GM12878 (cell line): ENCODE results near the gene MBD3L5. TPM values are rescaled to one million over a fixed set of nuclear protein-coding genes. Genes with fewer than 3 reads are reported as not detected.

Source experiments
- ATAC-seq: fragments of 200-7000 bp; cut with Tn5 transposase; 3 replicates; pipeline ENCODE4 v1.9.1; 2020; ENCODE audit warnings: mild to moderate bottlenecking, moderate library complexity
- BruUV-seq: library from RNA; stranded (reverse); fragments of 400-500 nt; replicated peaks from 2 replicates; lab custom pipeline; 2021; lab: Mats Ljungman, UMichigan
- CTCF ChIA-PET: fragments of 300-600 bp; sonication (Branson Sonifier 250); formaldehyde crosslinking; extraction: SDS; loops from one replicate; lab custom pipeline; 2021; ENCODE audit warnings: inconsistent platforms; lab: Yijun Ruan, JAX
- POLR2A ChIA-PET: fragments of 350-600 bp; formaldehyde crosslinking; extraction: SDS; loops from one replicate; lab custom pipeline; 2021; ENCODE audit warnings: inconsistent platforms; lab: Charles Lee
- RAD21 ChIA-PET: fragments of 300-600 bp; sonication (Branson Sonifier 250); formaldehyde crosslinking; loops from one replicate; lab custom pipeline; 2023; ENCODE audit warnings: antibody characterized with exemption; ENCODE audit not compliant: unreplicated experiment; lab: Charles Lee
- SMC1A ChIA-PET: fragments of 300-600 bp; sonication (Branson Sonifier 250); formaldehyde crosslinking; loops from one replicate; lab custom pipeline; 2023; ENCODE audit not compliant: unreplicated experiment, uncharacterized antibody; lab: Charles Lee
- DNase-seq: peaks from one replicate; pipeline ENCODE4 v3.0.0-alpha.2; 2011; ENCODE audit warnings: low read depth, low spot score
- FAIRE-seq: peaks from 3 replicates; lab custom pipeline; 2011; peaks lifted over from hg19 to GRCh38; lab: Jason Lieb, UNC
- H2AFZ ChIP-seq: 2 replicates; pipeline ENCODE4 v1.6.0; 2011; ENCODE audit warnings: low read depth, low read length, control low read depth; ENCODE audit not compliant: control insufficient read depth
- H3K27ac ChIP-seq: 2 replicates; pipeline ENCODE4 v1.5.1; 2011; ENCODE audit warnings: control low read depth; ENCODE audit not compliant: control insufficient read depth, insufficient read depth
- H3K27me3 ChIP-seq, 2 experiments: replicated peaks in 1 of 2; 2 replicates each; pipeline versions ENCODE4 v1.6.0 to v1.6.1; 2011; ENCODE audit warnings: low read length in 1 of 2; ENCODE audit not compliant: control insufficient read depth in 2 of 2, insufficient read depth in 2 of 2
- H3K36me3 ChIP-seq, 2 experiments: 2 replicates each; pipeline ENCODE4 v1.5.1; 2011; ENCODE audit warnings: low read length in 1 of 2; ENCODE audit not compliant: control insufficient read depth in 2 of 2, insufficient read depth in 2 of 2
- H3K4me1 ChIP-seq: 2 replicates; pipeline ENCODE4 v1.6.1; 2011; ENCODE audit warnings: mild to moderate bottlenecking, low read length, moderate library complexity, mixed read lengths; ENCODE audit not compliant: control insufficient read depth, insufficient read depth
- H3K4me2 ChIP-seq: 2 replicates; pipeline ENCODE4 v1.6.0; 2011; ENCODE audit warnings: control low read depth; ENCODE audit not compliant: control insufficient read depth, insufficient read depth
- H3K4me3 ChIP-seq: fragments of 200-600 bp; sonication (generic); 2 replicates; pipeline ENCODE4 v1.5.1; 2016
- H3K79me2 ChIP-seq: 2 replicates; pipeline ENCODE4 v1.6.0; 2011; ENCODE audit warnings: low read length; ENCODE audit not compliant: control insufficient read depth, insufficient read depth
- H3K9ac ChIP-seq: 2 replicates; pipeline ENCODE4 v1.8.0; 2011; ENCODE audit warnings: low read length, control low read depth, mixed read lengths; ENCODE audit not compliant: control insufficient read depth, insufficient read depth
- H3K9me3 ChIP-seq: replicated peaks from 3 replicates; pipeline ENCODE4 v1.5.1; 2011; ENCODE audit warnings: mild to moderate bottlenecking, low read length; ENCODE audit not compliant: control insufficient read depth, insufficient read depth
- H4K20me1 ChIP-seq: 2 replicates; pipeline ENCODE4 v1.6.0; 2011; ENCODE audit not compliant: control insufficient read depth, insufficient read depth
- CREB1 ChIP-seq: IDR thresholded peaks from 2 replicates; pipeline ENCODE4 v1.6.1; 2012; ENCODE audit warnings: low read depth, mild to moderate bottlenecking, inconsistent platforms
- E4F1 ChIP-seq: fragments of 450-650 bp; IDR thresholded peaks from 2 replicates; pipeline ENCODE4 v1.6.1; 2018; ENCODE audit warnings: borderline replicate concordance, mild to moderate bottlenecking; ENCODE audit not compliant: partially characterized antibody
- GABPA ChIP-seq: IDR thresholded peaks from 2 replicates; pipeline ENCODE4 v1.6.1; 2014; ENCODE audit warnings: antibody characterized with exemption, low read depth, mild to moderate bottlenecking, inconsistent platforms
- HDGF ChIP-seq: fragments of 450-650 bp; IDR thresholded peaks from 2 replicates; pipeline ENCODE4 v1.6.1; 2016; ENCODE audit warnings: antibody characterized with exemption
- NBN ChIP-seq: fragments of 450-650 bp; IDR thresholded peaks from 2 replicates; pipeline ENCODE4 v1.6.1; 2016
- SREBF2 ChIP-seq: IDR thresholded peaks from 2 replicates; pipeline ENCODE4 v1.6.1; 2012; ENCODE audit warnings: mild to moderate bottlenecking, low read length
- WGBS: methylation state at CpG from one replicate; pipeline ENCODE4 v1.1.6; 2016; ENCODE audit warnings: low lambda C conversion rate; ENCODE audit not compliant: insufficient replicate concordance, insufficient coverage; ENCODE audit errors: missing lambda C conversion rate; 5-methylcytosine and 5-hydroxymethylcytosine counted together
- in situ Hi-C: fragments of 300-500 bp; cut with MboI; formaldehyde crosslinking; loops from 9 replicates; pipeline ENCODE4 v1.14.3; 2018; ENCODE audit warnings: mixed read lengths
- intact Hi-C: fragments of 100-400 bp; cut with micrococcal nuclease; formaldehyde crosslinking; loops from one replicate; pipeline ENCODE4 v1.14.2; 2022; ENCODE audit not compliant: unreplicated experiment
- polyA plus RNA-seq, 11 experiments: library from polyadenylated mRNA; depleted of rRNA in 4 of 11; unstranded in 6 of 11; stranded (reverse) in 5 of 11; fragments of >200 nt; fragmentation: Nextera tagmentation in 4 of 11; fragmentation: Illumina TruSeq in 1 of 11; extraction: Ambion mirVana in 4 of 11; extraction: Trizol in 1 of 11; gene quantifications; 1 replicate in 1 of 11; 2 replicates in 10 of 11; pipeline versions ENCODE4 v1.2.1 to v1.2.3, GENCODE V29; 2011 to 2016; ENCODE audit warnings: inconsistent platforms in 2 of 11, missing spikeins in 2 of 11, low read depth in 1 of 11
- total RNA-seq, 4 experiments: library from RNA; depleted of rRNA in 3 of 4; stranded (reverse); fragments of >200 nt in 3 of 4; fragmentation: Illumina TruSeq in 1 of 4; extraction: Trizol in 1 of 4; gene quantifications; 2 replicates each; pipeline versions ENCODE4 v1.2.1 to v1.2.3, GENCODE V29; 2013 to 2021
- TF ChIP-seq, protein P1 (sequence below): fragments of 450-650 bp; IDR thresholded peaks from 2 replicates; pipeline ENCODE4 v1.6.1; 2017; ENCODE audit warnings: mild to moderate bottlenecking, moderate library complexity

Gene MBD3L5
- total and polyA plus RNA-seq, 10 of the 15 experiments (the other 5 are each of a cell fraction or from before 2014, with no cell fraction given) = not detected

DNA sequence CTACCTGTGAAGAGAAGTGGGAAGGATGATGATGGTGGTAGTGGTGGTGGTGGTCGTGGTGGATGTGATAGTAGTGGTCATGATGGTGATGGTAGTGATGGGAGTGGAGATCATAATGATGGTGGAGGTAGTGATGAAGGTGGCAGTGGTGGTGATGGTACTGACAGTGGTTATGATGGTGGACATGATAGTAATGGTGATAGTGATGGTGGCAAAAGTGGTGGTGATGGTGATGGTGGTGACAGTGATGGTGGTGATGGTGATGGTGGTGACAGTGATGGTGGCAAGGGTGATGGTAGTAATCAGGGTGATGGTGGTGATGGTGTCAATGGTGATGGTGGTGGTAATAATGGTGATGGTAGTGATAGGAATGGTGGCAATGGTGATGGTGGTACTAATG, 35.3 kb upstream of the MBD3L5 start:
- Histone ChIP-seq H3K4me1 (peaks cover 3% of the 10 kb centered on the region), H3K27ac (no peak overlapping the region), H3K79me2 (no peaks in the 10 kb centered on the region), H3K9me3 (peaks cover 3% of the 10 kb centered on the region; the same call in 1 of the 3 replicates), H2AFZ (no peak overlapping the region), H4K20me1 (no peaks in the 10 kb centered on the region), H3K9ac (no peak overlapping the region), H3K27me3 (no peaks in the 10 kb centered on the region), H3K36me3 (no peaks in the 10 kb centered on the region), H3K4me3 (no peak overlapping the region), H3K4me2 (no peak overlapping the region)
- ATAC-seq (no peak), FAIRE-seq (no peak), DNase-seq (no peak)
- 0% methylated on average over 1 of the region's 1 CpG for WGBS
- intact Hi-C loops (no loop called here), in situ Hi-C loops (no loop called here)
- ChIA-PET POLR2A (no interaction called here), SMC1A (interaction anchor here (0.9 to 1.1 kb wide), 2 partner anchors 11 to 47 kb away, joined by 3 read pairs; no protein-coding TSS in a partner anchor), RAD21 (no interaction called here)
- BruUV-seq = no TSS peak
- peak; percentile 88; the same call in 1 of the 2 replicates for TF ChIP-seq HDGF
- no peak for TF ChIP-seq GABPA
- peak; percentile 10 for TF ChIP-seq E4F1
- TF ChIP-seq, all 136 proteins: peak for 2
- CTCF ChIA-PET = no interaction called here

DNA sequence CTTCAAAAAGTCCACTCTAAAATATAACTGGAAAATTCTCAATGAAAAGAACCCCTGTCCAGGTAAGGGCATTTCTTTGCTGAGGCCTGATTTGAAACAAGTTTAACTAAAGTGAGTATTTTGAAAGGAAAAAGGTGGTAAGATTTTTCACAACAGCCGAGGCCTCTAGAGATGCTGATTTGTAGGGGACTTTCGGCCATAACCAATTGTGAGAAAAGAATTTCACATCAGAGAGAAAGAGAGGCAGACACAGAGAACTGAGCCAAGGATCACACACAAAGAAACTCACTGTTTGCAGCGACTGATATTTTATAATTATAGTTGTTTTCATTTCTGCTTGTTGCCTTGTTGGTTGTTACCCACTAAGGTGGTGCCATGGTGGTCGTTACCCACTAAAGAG, 33.6 kb upstream of the MBD3L5 start:
- H3K4me3 ChIP-seq = no peak overlapping the region
- POLR2A ChIA-PET = interaction anchor here (0.9 to 2.4 kb wide), 5 partner anchors 9 to 187 kb away, joined by 3 to 13 read pairs (median 7); partner anchors contain the start of gene ZNF557
- CTCF ChIA-PET = interaction anchor here (0.7 to 1.2 kb wide), 3 partner anchors 15 to 133 kb away, joined by 3 to 7 read pairs (median 3); no protein-coding TSS in a partner anchor
- H3K27me3 ChIP-seq = no peaks in the 10 kb centered on the region
- 3% methylated on average over 4 of the region's 4 CpGs for WGBS
- H3K9ac ChIP-seq = no peak overlapping the region
- H4K20me1 ChIP-seq = no peaks in the 10 kb centered on the region
- DNase-seq (no peak), FAIRE-seq (no peak), ATAC-seq (peak; percentile 81)
- H3K4me2 ChIP-seq = no peak overlapping the region
- in situ Hi-C loops (no loop called here), intact Hi-C loops (no loop called here)
- H3K79me2 ChIP-seq = no peaks in the 10 kb centered on the region
- RAD21 ChIA-PET = interaction anchor here (0.8 to 1.8 kb wide), 7 partner anchors 8 to 344 kb away, joined by 3 to 9 read pairs (median 8); partner anchors contain the start of gene ZNF557
- peaks cover 3% of the 10 kb centered on the region; the same call in 1 of the 3 replicates for H3K9me3 ChIP-seq
- no peak overlapping the region for H3K27ac ChIP-seq
- no peak overlapping the region for H2AFZ ChIP-seq
- H3K36me3 ChIP-seq = no peaks in the 10 kb centered on the region
- H3K4me1 ChIP-seq = no peaks in the 10 kb centered on the region
- BruUV-seq = no TSS peak
- SMC1A ChIA-PET = interaction anchor here (1.0 to 2.1 kb wide), 8 partner anchors 9 to 104 kb away, joined by 3 to 13 read pairs (median 8); partner anchors contain the start of gene ZNF557
- TF ChIP-seq NBN = no peak
- TF ChIP-seq, protein P1, sequence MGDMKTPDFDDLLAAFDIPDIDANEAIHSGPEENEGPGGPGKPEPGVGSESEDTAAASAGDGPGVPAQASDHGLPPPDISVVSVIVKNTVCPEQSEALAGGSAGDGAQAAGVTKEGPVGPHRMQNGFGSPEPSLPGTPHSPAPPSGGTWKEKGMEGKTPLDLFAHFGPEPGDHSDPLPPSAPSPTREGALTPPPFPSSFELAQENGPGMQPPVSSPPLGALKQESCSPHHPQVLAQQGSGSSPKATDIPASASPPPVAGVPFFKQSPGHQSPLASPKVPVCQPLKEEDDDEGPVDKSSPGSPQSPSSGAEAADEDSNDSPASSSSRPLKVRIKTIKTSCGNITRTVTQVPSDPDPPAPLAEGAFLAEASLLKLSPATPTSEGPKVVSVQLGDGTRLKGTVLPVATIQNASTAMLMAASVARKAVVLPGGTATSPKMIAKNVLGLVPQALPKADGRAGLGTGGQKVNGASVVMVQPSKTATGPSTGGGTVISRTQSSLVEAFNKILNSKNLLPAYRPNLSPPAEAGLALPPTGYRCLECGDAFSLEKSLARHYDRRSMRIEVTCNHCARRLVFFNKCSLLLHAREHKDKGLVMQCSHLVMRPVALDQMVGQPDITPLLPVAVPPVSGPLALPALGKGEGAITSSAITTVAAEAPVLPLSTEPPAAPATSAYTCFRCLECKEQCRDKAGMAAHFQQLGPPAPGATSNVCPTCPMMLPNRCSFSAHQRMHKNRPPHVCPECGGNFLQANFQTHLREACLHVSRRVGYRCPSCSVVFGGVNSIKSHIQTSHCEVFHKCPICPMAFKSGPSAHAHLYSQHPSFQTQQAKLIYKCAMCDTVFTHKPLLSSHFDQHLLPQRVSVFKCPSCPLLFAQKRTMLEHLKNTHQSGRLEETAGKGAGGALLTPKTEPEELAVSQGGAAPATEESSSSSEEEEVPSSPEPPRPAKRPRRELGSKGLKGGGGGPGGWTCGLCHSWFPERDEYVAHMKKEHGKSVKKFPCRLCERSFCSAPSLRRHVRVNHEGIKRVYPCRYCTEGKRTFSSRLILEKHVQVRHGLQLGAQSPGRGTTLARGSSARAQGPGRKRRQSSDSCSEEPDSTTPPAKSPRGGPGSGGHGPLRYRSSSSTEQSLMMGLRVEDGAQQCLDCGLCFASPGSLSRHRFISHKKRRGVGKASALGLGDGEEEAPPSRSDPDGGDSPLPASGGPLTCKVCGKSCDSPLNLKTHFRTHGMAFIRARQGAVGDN = no peak
- TF ChIP-seq SREBF2 = no peak
- TF ChIP-seq CREB1 = no peak
